HG02938 (cell line): ENCODE data around the gene CDK11A.
"Not testable (repeated sequence)": the region's sequence is repeated elsewhere in the genome, so short reads cannot be mapped to it uniquely, and the experiment has no call there.

ENCODE experiments used
- ATAC-seq: cut with Tn5 transposase; IDR thresholded peaks from one replicate; pipeline ENCODE4 v1.9.1; 2021; ENCODE audit warnings: mild to moderate bottlenecking, moderate library complexity; ENCODE audit not compliant: unreplicated experiment

The CDK11A gene

GRCh38 chr1:1664941-1665814, 59.0 kb downstream of the CDK11A start:
- no peak for ATAC-seq

- not testable (repeated sequence) for ATAC-seq
Observed at GRCh38 chr1:1664318-1664717, 59.8 kb downstream of the CDK11A start.

GRCh38 chr1:1662830-1663560, 61.2 kb downstream of the CDK11A start:
- not testable (repeated sequence) for ATAC-seq

- not testable (repeated sequence) for ATAC-seq
Observed at GRCh38 chr1:1662392-1662791, 61.8 kb downstream of the CDK11A start.

GRCh38 chr1:1658583-1659549, 65.3 kb downstream of the CDK11A start, which contains the start of gene CDK11B:
Gene CDK11B, minus strand, starts transcription at chr1:1659004. Its CDS starts 1,519 bp downstream, at chr1:1657485.
- peak; percentile 87 for ATAC-seq
